HCT116 (cell line): ENCODE data around the gene RARS1. TPM values are rescaled to one million over a fixed set of nuclear protein-coding genes. Genes with fewer than 3 reads are reported as not detected.

ENCODE experiments used
- ATAC-seq: fragments of 200-7000 bp; cut with Tn5 transposase; 2 replicates; pipeline ENCODE4 v1.9.1; 2020; ENCODE audit warnings: mild to moderate bottlenecking, moderate library complexity
- BruUV-seq: library from RNA; stranded (reverse); fragments of 400-500 nt; replicated peaks from 2 replicates; lab custom pipeline; 2021; lab: Mats Ljungman, UMichigan
- CTCF ChIA-PET: fragments of 300-600 bp; sonication (Branson Sonifier 250); formaldehyde crosslinking; loops from one replicate; lab custom pipeline; 2021; ENCODE audit warnings: antibody characterized with exemption; lab: Charles Lee
- POLR2A ChIA-PET: fragments of 300-600, 350-600 bp; sonication (Branson Sonifier 250); formaldehyde crosslinking; loops from one replicate; lab custom pipeline; 2021; ENCODE audit warnings: antibody characterized with exemption; lab: Charles Lee
- RAD21 ChIA-PET, 2 experiments: fragments of 300-600 bp; sonication (Branson Sonifier 250); formaldehyde crosslinking; loops; one replicate each; lab custom pipeline; 2023; ENCODE audit warnings: low total read pairs in 2 of 2; ENCODE audit not compliant: uncharacterized antibody in 2 of 2, unreplicated experiment in 2 of 2, low non-redundant PET in 1 of 2; lab: Charles Lee
- DNase-seq: peaks from one replicate; pipeline ENCODE4 v3.0.0-alpha.2; 2010; ENCODE audit warnings: low read depth, low spot score
- H2AFZ ChIP-seq: fragments of 200-600 bp; shearing (Covaris generic), sonication (generic); 2 replicates; pipeline ENCODE4 v1.6.1; 2017; ENCODE audit warnings: low read depth, mixed run types, mixed read lengths, antibody characterized with exemption, low read length; ENCODE audit not compliant: poor library complexity, severe bottlenecking
- H3K27ac ChIP-seq: 2 replicates; pipeline ENCODE4 v1.5.1; 2012; ENCODE audit warnings: low read depth, low read length
- H3K27me3 ChIP-seq: fragments of 200-600 bp; sonication (generic); 2 replicates; pipeline ENCODE4 v1.6.1; 2016; ENCODE audit warnings: mixed run types, low read length, mixed read lengths; ENCODE audit not compliant: insufficient read depth
- H3K36me3 ChIP-seq, 2 experiments: fragments of 200-500 bp in 1 of 2; fragments of 200-600 bp in 1 of 2; sonication (Bioruptor generic) in 1 of 2; sonication (generic) in 1 of 2; 2 replicates each; pipeline versions ENCODE4 v1.5.1 to v1.6.1; 2014 to 2016; ENCODE audit warnings: low read length in 2 of 2, inconsistent platforms in 1 of 2, mixed read lengths in 1 of 2, mixed run types in 1 of 2; ENCODE audit not compliant: insufficient read depth in 2 of 2, control insufficient read depth in 1 of 2
- H3K4me1 ChIP-seq, 2 experiments: fragments of 200-600 bp in 1 of 2; sonication (generic) in 1 of 2; 2 replicates each; pipeline versions ENCODE4 v1.5.1 to v1.6.1; 2012 to 2017; ENCODE audit warnings: low read length in 2 of 2, inconsistent platforms in 1 of 2, mild to moderate bottlenecking in 1 of 2, mixed read lengths in 1 of 2, mixed run types in 1 of 2, moderate library complexity in 1 of 2; ENCODE audit not compliant: insufficient read depth in 2 of 2, control insufficient read depth in 1 of 2
- H3K4me2 ChIP-seq: fragments of 200-600 bp; sonication (generic); 2 replicates; pipeline ENCODE4 v1.6.1; 2017; ENCODE audit warnings: mixed run types, low read length, mixed read lengths
- H3K4me3 ChIP-seq, 2 experiments: fragments of 200-600 bp in 1 of 2; sonication (generic) in 1 of 2; replicated peaks in 1 of 2; 2 replicates each; pipeline ENCODE4 v1.5.1; 2011 to 2016; ENCODE audit warnings: low read length in 2 of 2, control low read depth in 1 of 2, low read depth in 1 of 2, mild to moderate bottlenecking in 1 of 2, mixed read lengths in 1 of 2, mixed run types in 1 of 2
- H3K79me2 ChIP-seq: fragments of 200-600 bp; sonication (generic); 2 replicates; pipeline ENCODE4 v1.6.1; 2017; ENCODE audit warnings: mild to moderate bottlenecking, mixed run types, low read length, moderate library complexity, mixed read lengths; ENCODE audit not compliant: insufficient read depth
- H3K9ac ChIP-seq: fragments of 200-600 bp; sonication (generic); 2 replicates; pipeline ENCODE4 v1.6.1; 2016; ENCODE audit warnings: low read length, mixed read lengths
- H3K9me2 ChIP-seq: fragments of 200-600 bp; sonication (generic), shearing (Covaris generic); 2 replicates; pipeline ENCODE4 v1.6.1; 2017; ENCODE audit warnings: mixed run types, mild to moderate bottlenecking, moderate library complexity; ENCODE audit not compliant: insufficient read depth
- H3K9me3 ChIP-seq, 2 experiments: fragments of 200-500 bp in 1 of 2; fragments of 200-600 bp in 1 of 2; sonication (Bioruptor generic) in 1 of 2; sonication (generic) in 1 of 2; 2 replicates each; pipeline ENCODE4 v1.6.1; 2014 to 2017; ENCODE audit warnings: low read length in 2 of 2, mixed read lengths in 2 of 2, inconsistent platforms in 1 of 2, low read depth in 1 of 2, mild to moderate bottlenecking in 1 of 2, mixed run types in 1 of 2, moderate library complexity in 1 of 2; ENCODE audit not compliant: control insufficient read depth in 1 of 2, insufficient read depth in 1 of 2
- H4K20me1 ChIP-seq: fragments of 200-600 bp; sonication (generic), shearing (Covaris generic); 2 replicates; pipeline ENCODE4 v1.6.1; 2017; ENCODE audit warnings: mixed run types, mild to moderate bottlenecking, moderate library complexity; ENCODE audit not compliant: insufficient read depth
- ELF1 ChIP-seq: IDR thresholded peaks from 2 replicates; pipeline ENCODE4 v1.6.1; 2012; ENCODE audit warnings: low read depth, borderline replicate concordance
- JUND ChIP-seq: IDR thresholded peaks from 2 replicates; pipeline ENCODE4 v1.6.1; 2012
- MAX ChIP-seq: IDR thresholded peaks from 2 replicates; pipeline ENCODE4 v1.6.1; 2012
- POLR2A ChIP-seq: IDR thresholded peaks from 2 replicates; pipeline ENCODE4 v1.7.0; 2011; ENCODE audit warnings: borderline replicate concordance; ENCODE audit not compliant: insufficient read depth, insufficient read length; ENCODE audit errors: extremely low read depth
- TCF7L2 ChIP-seq: IDR thresholded peaks from 2 replicates; pipeline ENCODE4 v1.7.0; 2011; ENCODE audit warnings: borderline replicate concordance, inconsistent platforms; ENCODE audit not compliant: insufficient read depth, insufficient read length; ENCODE audit errors: extremely low read depth
- YY1 ChIP-seq: IDR thresholded peaks from 2 replicates; pipeline ENCODE4 v1.6.1; 2011; ENCODE audit warnings: low read length, low read depth, moderate library complexity, mild to moderate bottlenecking; ENCODE audit not compliant: insufficient replicate concordance; ENCODE audit errors: extremely low read depth
- ZBTB33 ChIP-seq: IDR thresholded peaks from 2 replicates; pipeline ENCODE4 v1.6.1; 2011; ENCODE audit warnings: mild to moderate bottlenecking, low read length, moderate library complexity; ENCODE audit not compliant: insufficient replicate concordance; ENCODE audit errors: extremely low read depth
- ZFX ChIP-seq: fragments of 450-650 bp; IDR thresholded peaks from 2 replicates; pipeline ENCODE4 v1.6.1; 2017
- intact Hi-C: fragments of 100-400 bp; cut with micrococcal nuclease; formaldehyde crosslinking; loops from 2 replicates; pipeline ENCODE4 v1.10.0; 2022
- total RNA-seq: library from RNA; stranded (reverse); gene quantifications from one replicate; pipeline ENCODE4 v1.2.1, GENCODE V29; 2021; ENCODE audit not compliant: unreplicated experiment
- TF ChIP-seq, protein P1 (sequence below), 3 experiments: fragments of 200-600 bp in 1 of 3; sonication (generic) in 1 of 3; IDR thresholded peaks in 2 of 3; conservative IDR thresholded peaks in 1 of 3; 2 replicates each; pipeline ENCODE4 v1.5.1; 2012 to 2017; ENCODE audit warnings: low read depth in 2 of 3, low read length in 2 of 3, antibody characterized with exemption in 1 of 3, borderline replicate concordance in 1 of 3, control low read depth in 1 of 3, mild to moderate bottlenecking in 1 of 3, mixed read lengths in 1 of 3, mixed run types in 1 of 3, moderate library complexity in 1 of 3; ENCODE audit not compliant: insufficient read depth in 1 of 3

Gene RARS1
- total RNA-seq, 1 experiment from 2014 or later = 122 TPM

- ChIA-PET RAD21 (no interaction called here), POLR2A (no interaction called here), CTCF (no interaction called here)
- intact Hi-C loops = loop anchor here (5.0 kb wide), 1 partner anchor 197 kb away; the partner anchor contains the start of gene WWC1
- Histone ChIP-seq H3K27me3 (no peaks in the 10 kb centered on the region), H3K9me3 (no peaks in the 10 kb centered on the region), H4K20me1 (0 out of 2 replicates have a peak, but pooled peaks cover 4% of the 10 kb centered on the region), H3K36me3 (peaks cover 45 to 49% of the 10 kb centered on the region in 2 experiments), H3K9ac (no peak overlapping the region), H3K27ac (no peak overlapping the region), H3K9me2 (no peaks in the 10 kb centered on the region), H3K4me2 (no peak overlapping the region), H3K79me2 (peaks cover 69% of the 10 kb centered on the region), H3K4me1 (peaks cover 5 to 10% of the 10 kb centered on the region in 2 experiments; a peak in 3 of 4 replicates), H3K4me3 (no peak overlapping the region), H2AFZ (no peak overlapping the region)
- ATAC-seq (no peak), DNase-seq (no peak)
- no TSS peak for BruUV-seq
- no peak for TF ChIP-seq POLR2A
- TF ChIP-seq TCF7L2 = no peak
- TF ChIP-seq YY1 = no peak
- no peak for TF ChIP-seq ZFX
- TF ChIP-seq MAX = no peak
- TF ChIP-seq ELF1 = no peak
- no peak for TF ChIP-seq ZBTB33
- no peak for TF ChIP-seq JUND
- TF ChIP-seq, protein P1, sequence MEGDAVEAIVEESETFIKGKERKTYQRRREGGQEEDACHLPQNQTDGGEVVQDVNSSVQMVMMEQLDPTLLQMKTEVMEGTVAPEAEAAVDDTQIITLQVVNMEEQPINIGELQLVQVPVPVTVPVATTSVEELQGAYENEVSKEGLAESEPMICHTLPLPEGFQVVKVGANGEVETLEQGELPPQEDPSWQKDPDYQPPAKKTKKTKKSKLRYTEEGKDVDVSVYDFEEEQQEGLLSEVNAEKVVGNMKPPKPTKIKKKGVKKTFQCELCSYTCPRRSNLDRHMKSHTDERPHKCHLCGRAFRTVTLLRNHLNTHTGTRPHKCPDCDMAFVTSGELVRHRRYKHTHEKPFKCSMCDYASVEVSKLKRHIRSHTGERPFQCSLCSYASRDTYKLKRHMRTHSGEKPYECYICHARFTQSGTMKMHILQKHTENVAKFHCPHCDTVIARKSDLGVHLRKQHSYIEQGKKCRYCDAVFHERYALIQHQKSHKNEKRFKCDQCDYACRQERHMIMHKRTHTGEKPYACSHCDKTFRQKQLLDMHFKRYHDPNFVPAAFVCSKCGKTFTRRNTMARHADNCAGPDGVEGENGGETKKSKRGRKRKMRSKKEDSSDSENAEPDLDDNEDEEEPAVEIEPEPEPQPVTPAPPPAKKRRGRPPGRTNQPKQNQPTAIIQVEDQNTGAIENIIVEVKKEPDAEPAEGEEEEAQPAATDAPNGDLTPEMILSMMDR (IDR thresholded peaks at IDR 0.05 in 2 of 3, conservative IDR thresholded peaks at IDR 0.05 in 1 of 3; ENCODE audit: borderline replicate concordance in 1 of 3, insufficient read depth in 1 of 3, low read depth in 2 of 3, low read length in 2 of 3) = no peak
Measured at GRCh38 chr5:168489059-168489458, 2.8 kb downstream of the RARS1 start.
